ENCODE measurements around the gene VENTX.

Gene VENTX

GRCh38 chr10:133209117-133209516 is 28.5 kb upstream of the VENTX start:
- H3K9me3 ChIP-seq (ENCODE audit: control insufficient read depth in 5 of 5, low read length in 5 of 5) = peaks cover 0 to 3% (median 0%) of the 10 kb centered on the region in 5 donors
- peaks cover 3 to 14% (median 6%) of the 10 kb centered on the region in 5 donors for H3K27me3 ChIP-seq (ENCODE audit: control insufficient read depth in 5 of 5, insufficient read depth in 4 of 5, low read length in 5 of 5)
- H3K27ac ChIP-seq (ENCODE audit: low read depth, low read length) = no peak overlapping the region
- H3K9ac ChIP-seq (ENCODE audit: low read length in 5 of 5) = no peak overlapping the region
- no peaks in the 10 kb centered on the region for H3K36me3 ChIP-seq (ENCODE audit: control insufficient read depth in 5 of 5, insufficient read depth in 5 of 5, low read length in 5 of 5)
- no peak overlapping the region for H3K4me3 ChIP-seq (ENCODE audit: low read depth in 1 of 5, low read length in 5 of 5)
- no peaks in the 10 kb centered on the region for H3K4me1 ChIP-seq (ENCODE audit: control insufficient read depth in 5 of 5, insufficient read depth in 5 of 5, low read length in 5 of 5)

GRCh38 chr10:133209641-133210040 is 28.0 kb upstream of the VENTX start:
- no peak overlapping the region for H3K27ac ChIP-seq (ENCODE audit: low read depth, low read length)
- no peak overlapping the region for H3K9ac ChIP-seq (ENCODE audit: low read length in 5 of 5)
- peaks cover 5 to 17% (median 9%) of the 10 kb centered on the region in 5 donors for H3K27me3 ChIP-seq (ENCODE audit: control insufficient read depth in 5 of 5, insufficient read depth in 4 of 5, low read length in 5 of 5)
- H3K4me3 ChIP-seq (ENCODE audit: low read depth in 1 of 5, low read length in 5 of 5) = no peak overlapping the region
- H3K9me3 ChIP-seq (ENCODE audit: control insufficient read depth in 5 of 5, low read length in 5 of 5) = peaks cover 0 to 3% (median 0%) of the 10 kb centered on the region in 5 donors
- no peaks in the 10 kb centered on the region for H3K4me1 ChIP-seq (ENCODE audit: control insufficient read depth in 5 of 5, insufficient read depth in 5 of 5, low read length in 5 of 5)
- no peaks in the 10 kb centered on the region for H3K36me3 ChIP-seq (ENCODE audit: control insufficient read depth in 5 of 5, insufficient read depth in 5 of 5, low read length in 5 of 5)

- Histone ChIP-seq H3K9me3 (ENCODE audit: control insufficient read depth in 5 of 5, low read length in 5 of 5) (peaks cover 0 to 3% (median 0%) of the 10 kb centered on the region in 5 donors), H3K9ac (ENCODE audit: low read length in 5 of 5) (no peak overlapping the region), H3K4me1 (ENCODE audit: control insufficient read depth in 5 of 5, insufficient read depth in 5 of 5, low read length in 5 of 5) (no peaks in the 10 kb centered on the region), H3K27ac (ENCODE audit: low read depth, low read length) (no peak overlapping the region), H3K36me3 (ENCODE audit: control insufficient read depth in 5 of 5, insufficient read depth in 5 of 5, low read length in 5 of 5) (no peaks in the 10 kb centered on the region), H3K27me3 (ENCODE audit: control insufficient read depth in 5 of 5, insufficient read depth in 4 of 5, low read length in 5 of 5) (peaks cover 7 to 23% (median 10%) of the 10 kb centered on the region in 5 donors), H3K4me3 (ENCODE audit: low read depth in 1 of 5, low read length in 5 of 5) (no peak overlapping the region)
Observed at GRCh38 chr10:133210398-133211140, 27.1 kb upstream of the VENTX start.

- Histone ChIP-seq H3K4me1 (ENCODE audit: control insufficient read depth in 5 of 5, insufficient read depth in 5 of 5, low read length in 5 of 5) (no peaks in the 10 kb centered on the region), H3K4me3 (ENCODE audit: low read depth in 1 of 5, low read length in 5 of 5) (no peak overlapping the region), H3K9me3 (ENCODE audit: control insufficient read depth in 5 of 5, low read length in 5 of 5) (peaks cover 0 to 3% (median 0%) of the 10 kb centered on the region in 5 donors), H3K27ac (ENCODE audit: low read depth, low read length) (no peak overlapping the region), H3K36me3 (ENCODE audit: control insufficient read depth in 5 of 5, insufficient read depth in 5 of 5, low read length in 5 of 5) (no peaks in the 10 kb centered on the region), H3K9ac (ENCODE audit: low read length in 5 of 5) (no peak overlapping the region), H3K27me3 (ENCODE audit: control insufficient read depth in 5 of 5, insufficient read depth in 4 of 5, low read length in 5 of 5) (peaks cover 7 to 26% (median 13%) of the 10 kb centered on the region in 5 donors)
Observed at GRCh38 chr10:133211141-133211830, 26.4 kb upstream of the VENTX start.

GRCh38 chr10:133211959-133212852 is 25.4 kb upstream of the VENTX start:
- peaks cover 0 to 3% (median 0%) of the 10 kb centered on the region in 5 donors for H3K9me3 ChIP-seq (ENCODE audit: control insufficient read depth in 5 of 5, low read length in 5 of 5)
- H3K27me3 ChIP-seq (ENCODE audit: control insufficient read depth in 5 of 5, insufficient read depth in 4 of 5, low read length in 5 of 5) = peaks cover 7 to 26% (median 13%) of the 10 kb centered on the region in 5 donors
- no peaks in the 10 kb centered on the region for H3K36me3 ChIP-seq (ENCODE audit: control insufficient read depth in 5 of 5, insufficient read depth in 5 of 5, low read length in 5 of 5)
- no peak overlapping the region for H3K27ac ChIP-seq (ENCODE audit: low read depth, low read length)
- no peaks in the 10 kb centered on the region for H3K4me1 ChIP-seq (ENCODE audit: control insufficient read depth in 5 of 5, insufficient read depth in 5 of 5, low read length in 5 of 5)
- no peak overlapping the region for H3K9ac ChIP-seq (ENCODE audit: low read length in 5 of 5)
- H3K4me3 ChIP-seq (ENCODE audit: low read depth in 1 of 5, low read length in 5 of 5) = no peak overlapping the region

GRCh38 chr10:133212853-133213494 is 24.7 kb upstream of the VENTX start:
- H3K4me1 ChIP-seq (ENCODE audit: control insufficient read depth in 5 of 5, insufficient read depth in 5 of 5, low read length in 5 of 5) = no peaks in the 10 kb centered on the region
- H3K27me3 ChIP-seq (ENCODE audit: control insufficient read depth in 5 of 5, insufficient read depth in 4 of 5, low read length in 5 of 5) = peaks cover 7 to 26% (median 13%) of the 10 kb centered on the region in 5 donors
- H3K4me3 ChIP-seq (ENCODE audit: low read depth in 1 of 5, low read length in 5 of 5) = no peak overlapping the region
- H3K9me3 ChIP-seq (ENCODE audit: control insufficient read depth in 5 of 5, low read length in 5 of 5) = peaks cover 0 to 3% (median 0%) of the 10 kb centered on the region in 5 donors
- H3K9ac ChIP-seq (ENCODE audit: low read length in 5 of 5) = no peak overlapping the region
- no peak overlapping the region for H3K27ac ChIP-seq (ENCODE audit: low read depth, low read length)
- H3K36me3 ChIP-seq (ENCODE audit: control insufficient read depth in 5 of 5, insufficient read depth in 5 of 5, low read length in 5 of 5) = no peaks in the 10 kb centered on the region

- no peaks in the 10 kb centered on the region for H3K36me3 ChIP-seq (ENCODE audit: control insufficient read depth in 5 of 5, insufficient read depth in 5 of 5, low read length in 5 of 5)
- peaks cover 0 to 3% (median 0%) of the 10 kb centered on the region in 5 donors for H3K9me3 ChIP-seq (ENCODE audit: control insufficient read depth in 5 of 5, low read length in 5 of 5)
- H3K9ac ChIP-seq (ENCODE audit: low read length in 5 of 5) = no peak overlapping the region
- no peaks in the 10 kb centered on the region for H3K4me1 ChIP-seq (ENCODE audit: control insufficient read depth in 5 of 5, insufficient read depth in 5 of 5, low read length in 5 of 5)
- no peak overlapping the region for H3K4me3 ChIP-seq (ENCODE audit: low read depth in 1 of 5, low read length in 5 of 5)
- no peak overlapping the region for H3K27ac ChIP-seq (ENCODE audit: low read depth, low read length)
- peaks cover 7 to 27% (median 13%) of the 10 kb centered on the region in 5 donors for H3K27me3 ChIP-seq (ENCODE audit: control insufficient read depth in 5 of 5, insufficient read depth in 4 of 5, low read length in 5 of 5)
Observed at GRCh38 chr10:133213641-133214467, 23.8 kb upstream of the VENTX start.

GRCh38 chr10:133214468-133215410 is 22.9 kb upstream of the VENTX start:
- Histone ChIP-seq H3K4me3 (ENCODE audit: low read depth in 1 of 5, low read length in 5 of 5) (no peak overlapping the region), H3K36me3 (ENCODE audit: control insufficient read depth in 5 of 5, insufficient read depth in 5 of 5, low read length in 5 of 5) (no peaks in the 10 kb centered on the region), H3K27ac (ENCODE audit: low read depth, low read length) (no peak overlapping the region), H3K9me3 (ENCODE audit: control insufficient read depth in 5 of 5, low read length in 5 of 5) (no peaks in the 10 kb centered on the region), H3K9ac (ENCODE audit: low read length in 5 of 5) (no peak overlapping the region), H3K27me3 (ENCODE audit: control insufficient read depth in 5 of 5, insufficient read depth in 4 of 5, low read length in 5 of 5) (peaks cover 13 to 36% (median 21%) of the 10 kb centered on the region in 5 donors), H3K4me1 (ENCODE audit: control insufficient read depth in 5 of 5, insufficient read depth in 5 of 5, low read length in 5 of 5) (no peaks in the 10 kb centered on the region)

All from subcutaneous abdominal adipose tissue (tissue), 5 donors.